Vagina (tissue), 2 donors: ENCODE results near the gene GRM8.

ENCODE experiments used
- POLR2A ChIP-seq, 2 donors: fragments of 450-650 bp; IDR thresholded peaks; one replicate each; pipeline ENCODE4 v1.6.1; 2017; ENCODE audit warnings: antibody characterized with exemption in 2 of 2, mild to moderate bottlenecking in 2 of 2, moderate library complexity in 2 of 2
- POLR2AphosphoS5 ChIP-seq, 2 donors: sonication (generic); formaldehyde crosslinking; IDR thresholded peaks; one replicate each; pipeline ENCODE4 v1.9.0; 2017; ENCODE audit warnings: antibody characterized with exemption in 2 of 2, mild to moderate bottlenecking in 2 of 2, low read depth in 1 of 2; ENCODE audit not compliant: insufficient read depth in 1 of 2
- TF ChIP-seq, protein P1 (sequence below), 3 experiments: fragments of 450-650 bp in 2 of 3; fragments of 200-600 bp in 1 of 3; sonication (generic) in 1 of 3; IDR thresholded peaks; one replicate each; pipeline ENCODE4 v1.5.1; 2017 to 2019; ENCODE audit warnings: antibody characterized with exemption in 3 of 3, mild to moderate bottlenecking in 2 of 3, moderate library complexity in 2 of 3

DNA sequence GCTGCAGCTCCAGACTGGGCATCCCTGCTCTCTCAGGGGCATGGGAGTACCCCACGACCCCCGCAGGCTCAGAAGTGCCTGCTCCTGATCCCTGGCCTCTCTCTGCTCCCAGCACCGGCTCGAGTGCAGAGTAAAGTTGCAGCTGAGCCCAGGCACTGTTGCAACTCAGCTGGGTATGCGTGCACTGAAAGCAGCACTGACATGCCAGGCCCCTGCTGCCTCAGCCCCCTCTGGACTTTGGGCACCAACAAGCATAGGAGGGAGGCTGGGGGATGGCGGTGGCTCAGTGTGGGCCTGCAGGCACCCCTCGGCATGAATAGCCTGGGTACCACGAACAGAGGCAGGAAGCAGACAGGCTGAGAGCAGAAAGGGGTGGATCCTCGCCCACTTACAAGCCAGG lies 295.3 kb downstream of the GRM8 start:
- TF ChIP-seq, protein P1, sequence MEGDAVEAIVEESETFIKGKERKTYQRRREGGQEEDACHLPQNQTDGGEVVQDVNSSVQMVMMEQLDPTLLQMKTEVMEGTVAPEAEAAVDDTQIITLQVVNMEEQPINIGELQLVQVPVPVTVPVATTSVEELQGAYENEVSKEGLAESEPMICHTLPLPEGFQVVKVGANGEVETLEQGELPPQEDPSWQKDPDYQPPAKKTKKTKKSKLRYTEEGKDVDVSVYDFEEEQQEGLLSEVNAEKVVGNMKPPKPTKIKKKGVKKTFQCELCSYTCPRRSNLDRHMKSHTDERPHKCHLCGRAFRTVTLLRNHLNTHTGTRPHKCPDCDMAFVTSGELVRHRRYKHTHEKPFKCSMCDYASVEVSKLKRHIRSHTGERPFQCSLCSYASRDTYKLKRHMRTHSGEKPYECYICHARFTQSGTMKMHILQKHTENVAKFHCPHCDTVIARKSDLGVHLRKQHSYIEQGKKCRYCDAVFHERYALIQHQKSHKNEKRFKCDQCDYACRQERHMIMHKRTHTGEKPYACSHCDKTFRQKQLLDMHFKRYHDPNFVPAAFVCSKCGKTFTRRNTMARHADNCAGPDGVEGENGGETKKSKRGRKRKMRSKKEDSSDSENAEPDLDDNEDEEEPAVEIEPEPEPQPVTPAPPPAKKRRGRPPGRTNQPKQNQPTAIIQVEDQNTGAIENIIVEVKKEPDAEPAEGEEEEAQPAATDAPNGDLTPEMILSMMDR (IDR thresholded peaks at IDR 0.05): no peak
- TF ChIP-seq POLR2AphosphoS5 (IDR thresholded peaks at IDR 0.05; ENCODE audit: insufficient read depth in 1 of 2, low read depth in 1 of 2) (no peak), POLR2A (IDR thresholded peaks at IDR 0.05) (no peak)
